OCI-LY7 (cell line): ENCODE results near the gene GRAMD1B. TPM values are rescaled to one million over a fixed set of nuclear protein-coding genes. Genes with fewer than 3 reads are reported as not detected.
A peak's percentile ranks its signal among the peaks of the same experiment; 100 is the strongest.

Source experiments
- BruUV-seq: library from RNA; stranded (reverse); fragments of 400-500 nt; replicated peaks from 2 replicates; lab custom pipeline; 2021; lab: Mats Ljungman, UMichigan
- CTCF ChIA-PET: fragments of 300-600 bp; sonication (Branson Sonifier 250); formaldehyde crosslinking; loops from one replicate; lab custom pipeline; 2022; ENCODE audit warnings: antibody characterized with exemption; ENCODE audit not compliant: unreplicated experiment; lab: Charles Lee
- POLR2A ChIA-PET: fragments of 300-600 bp; sonication (Branson Sonifier 250); formaldehyde crosslinking; loops from one replicate; lab custom pipeline; 2022; ENCODE audit warnings: antibody characterized with exemption; lab: Charles Lee
- DNase-seq: peaks from one replicate; pipeline ENCODE4 v3.0.0-alpha.2; 2015; ENCODE audit warnings: low spot score
- H2AFZ ChIP-seq: fragments of 200-600 bp; sonication (generic), shearing (Covaris generic); 2 replicates; pipeline ENCODE4 v1.6.1; 2014; ENCODE audit warnings: mild to moderate bottlenecking, antibody characterized with exemption, low read length, moderate library complexity
- H3K27ac ChIP-seq: fragments of 200-600 bp; sonication (generic); 2 replicates; pipeline ENCODE4 v1.5.1; 2014; ENCODE audit warnings: mixed run types, low read depth, mild to moderate bottlenecking, moderate library complexity, low read length, inconsistent platforms; ENCODE audit not compliant: poor library complexity, severe bottlenecking
- H3K36me3 ChIP-seq: fragments of 200-600 bp; sonication (generic); 2 replicates; pipeline ENCODE4 v1.6.1; 2014; ENCODE audit warnings: mild to moderate bottlenecking, antibody characterized with exemption, low read length, moderate library complexity, mixed read lengths; ENCODE audit not compliant: insufficient read depth
- H3K4me1 ChIP-seq: fragments of 200-600 bp; sonication (generic); 2 replicates; pipeline ENCODE4 v1.5.1; 2014; ENCODE audit warnings: mild to moderate bottlenecking, low read length; ENCODE audit not compliant: insufficient read depth, poor library complexity, severe bottlenecking
- H3K4me2 ChIP-seq: fragments of 200-600 bp; sonication (generic); 2 replicates; pipeline ENCODE4 v1.6.1; 2014; ENCODE audit warnings: mild to moderate bottlenecking, low read length
- H3K4me3 ChIP-seq: fragments of 200-600 bp; sonication (generic); 2 replicates; pipeline ENCODE4 v1.5.1; 2014; ENCODE audit warnings: mild to moderate bottlenecking, low read depth, low read length; ENCODE audit not compliant: poor library complexity, severe bottlenecking
- H3K79me2 ChIP-seq: fragments of 200-600 bp; sonication (generic); 2 replicates; pipeline ENCODE4 v1.6.1; 2016; ENCODE audit warnings: low read depth, mild to moderate bottlenecking, low read length, moderate library complexity, mixed read lengths; ENCODE audit not compliant: insufficient read depth
- H3K9me2 ChIP-seq: fragments of 200-600 bp; sonication (generic); 2 replicates; pipeline ENCODE4 v1.6.1; 2016; ENCODE audit warnings: mild to moderate bottlenecking, low read length, mixed read lengths; ENCODE audit not compliant: insufficient read depth
- H3K9me3 ChIP-seq: fragments of 200-600 bp; sonication (generic); 2 replicates; pipeline ENCODE4 v1.6.1; 2014; ENCODE audit warnings: mild to moderate bottlenecking, mixed run types, low read length, mixed read lengths
- H4K20me1 ChIP-seq: fragments of 200-600 bp; sonication (generic); 2 replicates; pipeline ENCODE4 v1.6.1; 2014; ENCODE audit warnings: mild to moderate bottlenecking, antibody characterized with exemption, low read length, moderate library complexity, mixed read lengths; ENCODE audit not compliant: insufficient read depth
- EZH2phosphoT487 ChIP-seq: fragments of 200-600 bp; sonication (generic); IDR thresholded peaks from 2 replicates; pipeline ENCODE4 v1.6.1; 2018; ENCODE audit warnings: low read depth, borderline replicate concordance, mild to moderate bottlenecking, mixed run types, antibody characterized with exemption, low read length, moderate library complexity, mixed read lengths
- intact Hi-C: fragments of 100-400 bp; cut with micrococcal nuclease; formaldehyde crosslinking; loops from one replicate; pipeline ENCODE4 v1.10.0; 2022; ENCODE audit not compliant: unreplicated experiment
- total RNA-seq, 2 experiments: library from RNA; depleted of rRNA in 1 of 2; stranded (reverse); fragments of >200 nt in 1 of 2; shearing (Covaris generic) in 1 of 2; gene quantifications; 2 replicates each; pipeline ENCODE4 v1.2.3, GENCODE V29; 2014 to 2022
- TF ChIP-seq, protein P1 (sequence below): fragments of 200-600 bp; sonication (generic); conservative IDR thresholded peaks from 2 replicates; pipeline ENCODE4 v1.5.1; 2014; ENCODE audit warnings: mild to moderate bottlenecking, antibody characterized with exemption, low read length, moderate library complexity, mixed read lengths

The GRAMD1B gene
- total RNA-seq, 2 experiments from 2014 or later: 0.16 TPM; not detected in 1

DNA sequence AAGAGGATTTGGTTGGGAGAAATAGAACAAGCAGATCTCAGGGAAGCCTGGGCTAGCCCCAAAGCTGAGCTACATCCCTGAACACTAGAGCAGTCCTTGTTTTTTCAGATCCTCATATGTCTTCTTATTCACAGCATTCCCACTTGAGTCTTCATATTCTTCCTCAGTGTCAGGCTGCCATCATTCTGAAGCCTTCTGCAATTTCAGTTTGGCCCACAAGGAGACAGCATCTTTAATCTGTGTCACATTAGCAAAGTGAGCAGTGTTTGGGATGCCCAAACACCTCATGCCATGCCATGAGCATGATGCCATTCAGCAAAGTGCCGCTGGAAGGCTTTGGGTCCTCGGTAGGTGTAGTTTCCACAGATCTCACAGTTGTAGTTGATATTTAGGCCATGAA is 167.8 kb downstream of the GRAMD1B start:
- no peaks in the 10 kb centered on the region for H3K79me2 ChIP-seq
- no peak overlapping the region for H2AFZ ChIP-seq
- POLR2A ChIA-PET: no interaction called here
- no peaks in the 10 kb centered on the region for H4K20me1 ChIP-seq
- H3K9me2 ChIP-seq: no peaks in the 10 kb centered on the region
- H3K4me2 ChIP-seq: no peak overlapping the region
- no TSS peak for BruUV-seq
- H3K27ac ChIP-seq: no peak overlapping the region
- no peaks in the 10 kb centered on the region for H3K4me1 ChIP-seq
- CTCF ChIA-PET: no interaction called here
- TF ChIP-seq, protein P1, sequence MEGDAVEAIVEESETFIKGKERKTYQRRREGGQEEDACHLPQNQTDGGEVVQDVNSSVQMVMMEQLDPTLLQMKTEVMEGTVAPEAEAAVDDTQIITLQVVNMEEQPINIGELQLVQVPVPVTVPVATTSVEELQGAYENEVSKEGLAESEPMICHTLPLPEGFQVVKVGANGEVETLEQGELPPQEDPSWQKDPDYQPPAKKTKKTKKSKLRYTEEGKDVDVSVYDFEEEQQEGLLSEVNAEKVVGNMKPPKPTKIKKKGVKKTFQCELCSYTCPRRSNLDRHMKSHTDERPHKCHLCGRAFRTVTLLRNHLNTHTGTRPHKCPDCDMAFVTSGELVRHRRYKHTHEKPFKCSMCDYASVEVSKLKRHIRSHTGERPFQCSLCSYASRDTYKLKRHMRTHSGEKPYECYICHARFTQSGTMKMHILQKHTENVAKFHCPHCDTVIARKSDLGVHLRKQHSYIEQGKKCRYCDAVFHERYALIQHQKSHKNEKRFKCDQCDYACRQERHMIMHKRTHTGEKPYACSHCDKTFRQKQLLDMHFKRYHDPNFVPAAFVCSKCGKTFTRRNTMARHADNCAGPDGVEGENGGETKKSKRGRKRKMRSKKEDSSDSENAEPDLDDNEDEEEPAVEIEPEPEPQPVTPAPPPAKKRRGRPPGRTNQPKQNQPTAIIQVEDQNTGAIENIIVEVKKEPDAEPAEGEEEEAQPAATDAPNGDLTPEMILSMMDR: peak; percentile 39; the same call in 1 of the 2 replicates
- TF ChIP-seq EZH2phosphoT487: no peak
- H3K36me3 ChIP-seq: no peaks in the 10 kb centered on the region
- intact Hi-C loops: no loop called here
- no peaks in the 10 kb centered on the region for H3K9me3 ChIP-seq
- DNase-seq: no peak
- H3K4me3 ChIP-seq: no peak overlapping the region

DNA sequence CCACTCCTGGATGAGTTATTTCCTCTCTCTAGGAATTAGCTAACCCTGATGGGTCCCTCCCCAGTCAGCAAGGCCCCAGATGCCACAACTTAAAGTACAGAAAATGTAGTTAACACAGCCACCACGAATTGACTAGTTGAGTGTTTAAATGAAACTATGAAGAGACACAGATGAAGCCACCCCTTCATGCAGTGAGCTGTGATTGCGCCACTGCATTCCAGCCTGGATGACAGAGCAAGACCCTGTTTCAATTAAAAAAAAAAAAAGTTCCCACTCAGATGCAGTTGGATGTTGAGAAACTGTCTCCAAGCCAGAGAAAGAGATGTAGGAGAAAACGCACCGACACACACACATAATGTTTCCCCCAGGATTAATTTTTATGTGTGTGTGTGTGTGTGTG is 171.1 kb downstream of the GRAMD1B start:
- Histone ChIP-seq H3K9me2 (no peaks in the 10 kb centered on the region), H2AFZ (no peak overlapping the region), H3K36me3 (no peaks in the 10 kb centered on the region), H3K9me3 (no peaks in the 10 kb centered on the region), H3K4me1 (no peaks in the 10 kb centered on the region), H4K20me1 (no peaks in the 10 kb centered on the region), H3K4me3 (no peak overlapping the region), H3K27ac (no peak overlapping the region), H3K79me2 (no peaks in the 10 kb centered on the region), H3K4me2 (no peak overlapping the region)
- POLR2A ChIA-PET: interaction anchor here (1.0 kb wide), 1 partner anchor 47 kb away, joined by 3 read pairs; no protein-coding TSS in a partner anchor
- no TSS peak for BruUV-seq
- DNase-seq: no peak
- TF ChIP-seq, protein P1: no peak
- no peak for TF ChIP-seq EZH2phosphoT487
- intact Hi-C loops: no loop called here
- CTCF ChIA-PET: no interaction called here

DNA sequence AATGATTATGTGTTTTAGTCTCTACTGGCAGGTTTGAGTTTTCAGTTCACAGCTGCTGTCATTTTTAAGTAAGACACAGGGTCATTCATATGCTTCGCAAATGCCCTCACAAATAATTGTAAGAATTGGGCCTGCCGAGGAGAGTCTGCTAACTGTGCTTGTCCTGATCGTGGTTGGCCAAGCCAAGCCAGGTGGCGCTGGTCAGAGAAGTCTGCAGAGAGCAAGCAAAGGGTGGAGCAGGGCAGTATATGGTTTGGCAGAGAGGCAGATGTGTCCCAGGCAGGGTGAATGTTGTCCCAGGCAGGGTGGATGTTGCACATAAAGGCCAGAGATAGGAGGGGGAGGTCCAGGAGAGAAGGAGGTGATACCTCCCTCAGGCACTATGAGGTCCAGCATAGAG is 171.7 kb downstream of the GRAMD1B start:
- H4K20me1 ChIP-seq: no peaks in the 10 kb centered on the region
- H3K4me1 ChIP-seq: no peaks in the 10 kb centered on the region
- H3K79me2 ChIP-seq: no peaks in the 10 kb centered on the region
- H3K9me3 ChIP-seq: no peaks in the 10 kb centered on the region
- BruUV-seq: no TSS peak
- POLR2A ChIA-PET: interaction anchor here (1.0 kb wide), 1 partner anchor 47 kb away, joined by 3 read pairs; no protein-coding TSS in a partner anchor
- no peaks in the 10 kb centered on the region for H3K36me3 ChIP-seq
- H3K4me3 ChIP-seq: no peak overlapping the region
- CTCF ChIA-PET: no interaction called here
- no peak overlapping the region for H3K27ac ChIP-seq
- no peak for DNase-seq
- no peak overlapping the region for H2AFZ ChIP-seq
- intact Hi-C loops: no loop called here
- H3K4me2 ChIP-seq: no peak overlapping the region
- no peaks in the 10 kb centered on the region for H3K9me2 ChIP-seq
- TF ChIP-seq, protein P1: no peak
- no peak for TF ChIP-seq EZH2phosphoT487
